Panc1 (cell line): ENCODE measurements around the gene PCCA.

Source experiments
- POLR2AphosphoS5 ChIP-seq: IDR thresholded peaks from 2 replicates; pipeline ENCODE4 v1.6.1; 2012; ENCODE audit warnings: mild to moderate bottlenecking, low read depth, low read length, moderate library complexity
- SIN3A ChIP-seq: IDR thresholded peaks from 2 replicates; pipeline ENCODE4 v1.6.1; 2012; ENCODE audit warnings: low read depth, mild to moderate bottlenecking, low read length, moderate library complexity, borderline replicate concordance; ENCODE audit not compliant: insufficient read depth
- TCF7L2 ChIP-seq: IDR thresholded peaks from 2 replicates; pipeline ENCODE4 v1.6.1; 2011; ENCODE audit warnings: mild to moderate bottlenecking, low read depth, low read length, inconsistent platforms
- TF ChIP-seq, protein P1 (sequence below): fragments of 450-650 bp; IDR thresholded peaks from 2 replicates; pipeline ENCODE4 v1.5.1; 2017; ENCODE audit warnings: mild to moderate bottlenecking
- TF ChIP-seq, protein P2 (sequence below), 2 experiments: IDR thresholded peaks; 2 replicates each; pipeline ENCODE4 v1.6.1; 2011 to 2012; ENCODE audit warnings: low read depth in 2 of 2, control low read depth in 1 of 2, low read length in 1 of 2, mild to moderate bottlenecking in 1 of 2, moderate library complexity in 1 of 2; ENCODE audit not compliant: insufficient read depth in 1 of 2

DNA sequence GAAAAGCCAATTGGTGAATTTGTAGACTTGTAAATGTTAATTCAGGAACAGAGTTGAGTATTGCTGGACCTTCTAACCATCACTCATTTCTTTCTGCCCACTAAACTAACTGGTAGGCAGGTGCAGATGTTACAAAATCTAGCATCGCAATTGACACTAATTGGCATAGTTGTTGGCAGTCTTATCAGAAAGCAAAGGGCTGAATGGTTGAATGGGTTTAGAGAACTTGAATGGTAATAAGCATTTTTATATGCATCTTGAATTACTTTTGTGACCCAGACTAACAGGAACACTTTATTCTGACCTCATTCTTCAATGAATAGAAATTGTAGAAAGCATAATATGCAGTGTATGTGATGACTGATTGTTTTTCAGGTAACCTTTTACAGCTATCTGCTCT lies 310.6 kb downstream of the PCCA start:
- TF ChIP-seq, protein P1, sequence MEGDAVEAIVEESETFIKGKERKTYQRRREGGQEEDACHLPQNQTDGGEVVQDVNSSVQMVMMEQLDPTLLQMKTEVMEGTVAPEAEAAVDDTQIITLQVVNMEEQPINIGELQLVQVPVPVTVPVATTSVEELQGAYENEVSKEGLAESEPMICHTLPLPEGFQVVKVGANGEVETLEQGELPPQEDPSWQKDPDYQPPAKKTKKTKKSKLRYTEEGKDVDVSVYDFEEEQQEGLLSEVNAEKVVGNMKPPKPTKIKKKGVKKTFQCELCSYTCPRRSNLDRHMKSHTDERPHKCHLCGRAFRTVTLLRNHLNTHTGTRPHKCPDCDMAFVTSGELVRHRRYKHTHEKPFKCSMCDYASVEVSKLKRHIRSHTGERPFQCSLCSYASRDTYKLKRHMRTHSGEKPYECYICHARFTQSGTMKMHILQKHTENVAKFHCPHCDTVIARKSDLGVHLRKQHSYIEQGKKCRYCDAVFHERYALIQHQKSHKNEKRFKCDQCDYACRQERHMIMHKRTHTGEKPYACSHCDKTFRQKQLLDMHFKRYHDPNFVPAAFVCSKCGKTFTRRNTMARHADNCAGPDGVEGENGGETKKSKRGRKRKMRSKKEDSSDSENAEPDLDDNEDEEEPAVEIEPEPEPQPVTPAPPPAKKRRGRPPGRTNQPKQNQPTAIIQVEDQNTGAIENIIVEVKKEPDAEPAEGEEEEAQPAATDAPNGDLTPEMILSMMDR = no peak
- TF ChIP-seq POLR2AphosphoS5 (no peak), TCF7L2 (no peak), SIN3A (no peak)
- TF ChIP-seq, protein P2, sequence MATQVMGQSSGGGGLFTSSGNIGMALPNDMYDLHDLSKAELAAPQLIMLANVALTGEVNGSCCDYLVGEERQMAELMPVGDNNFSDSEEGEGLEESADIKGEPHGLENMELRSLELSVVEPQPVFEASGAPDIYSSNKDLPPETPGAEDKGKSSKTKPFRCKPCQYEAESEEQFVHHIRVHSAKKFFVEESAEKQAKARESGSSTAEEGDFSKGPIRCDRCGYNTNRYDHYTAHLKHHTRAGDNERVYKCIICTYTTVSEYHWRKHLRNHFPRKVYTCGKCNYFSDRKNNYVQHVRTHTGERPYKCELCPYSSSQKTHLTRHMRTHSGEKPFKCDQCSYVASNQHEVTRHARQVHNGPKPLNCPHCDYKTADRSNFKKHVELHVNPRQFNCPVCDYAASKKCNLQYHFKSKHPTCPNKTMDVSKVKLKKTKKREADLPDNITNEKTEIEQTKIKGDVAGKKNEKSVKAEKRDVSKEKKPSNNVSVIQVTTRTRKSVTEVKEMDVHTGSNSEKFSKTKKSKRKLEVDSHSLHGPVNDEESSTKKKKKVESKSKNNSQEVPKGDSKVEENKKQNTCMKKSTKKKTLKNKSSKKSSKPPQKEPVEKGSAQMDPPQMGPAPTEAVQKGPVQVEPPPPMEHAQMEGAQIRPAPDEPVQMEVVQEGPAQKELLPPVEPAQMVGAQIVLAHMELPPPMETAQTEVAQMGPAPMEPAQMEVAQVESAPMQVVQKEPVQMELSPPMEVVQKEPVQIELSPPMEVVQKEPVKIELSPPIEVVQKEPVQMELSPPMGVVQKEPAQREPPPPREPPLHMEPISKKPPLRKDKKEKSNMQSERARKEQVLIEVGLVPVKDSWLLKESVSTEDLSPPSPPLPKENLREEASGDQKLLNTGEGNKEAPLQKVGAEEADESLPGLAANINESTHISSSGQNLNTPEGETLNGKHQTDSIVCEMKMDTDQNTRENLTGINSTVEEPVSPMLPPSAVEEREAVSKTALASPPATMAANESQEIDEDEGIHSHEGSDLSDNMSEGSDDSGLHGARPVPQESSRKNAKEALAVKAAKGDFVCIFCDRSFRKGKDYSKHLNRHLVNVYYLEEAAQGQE (IDR thresholded peaks at IDR 0.05; ENCODE audit: insufficient read depth in 1 of 2, low read depth in 2 of 2, low read length in 1 of 2) = no peak
